ENCODE measurements around the gene MERTK. TPM values are rescaled to one million over a fixed set of nuclear protein-coding genes. Genes with fewer than 3 reads are reported as not detected.

The MERTK gene
- total and polyA plus RNA-seq, 8 donors: 2.8 to 13.9 (median 5.4) TPM

DNA sequence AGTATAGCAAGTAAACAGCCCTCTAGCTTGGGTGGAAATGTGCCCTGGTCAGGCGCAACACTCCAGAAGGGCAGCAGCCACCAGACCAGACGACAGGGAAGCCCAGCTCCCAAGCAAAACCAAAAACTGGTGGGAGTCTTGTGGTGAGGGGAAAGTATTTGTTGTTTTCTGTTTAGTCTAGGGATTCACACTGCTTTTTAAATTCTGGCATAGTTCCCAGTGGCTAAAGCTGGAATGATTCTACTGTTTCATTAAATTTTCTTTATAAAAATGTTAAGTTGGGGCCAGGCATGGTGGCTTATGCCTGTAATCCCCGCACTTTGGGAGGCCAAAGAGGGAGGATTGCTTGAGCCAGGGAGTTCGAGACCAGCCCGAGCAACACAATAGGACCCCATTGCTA is 38.5 kb downstream of the MERTK start:
- Histone ChIP-seq H3K27me3 (no peaks in the 10 kb centered on the region), H3K4me3 (no peak overlapping the region), H3K27ac (no peak overlapping the region), H3K9me3 (no peaks in the 10 kb centered on the region), H3K36me3 (no peaks in the 10 kb centered on the region), H3K4me1 (no peaks in the 10 kb centered on the region)
- 87 to 89% methylated on average over 5 of the region's 5 CpGs for WGBS, 2 donors
- intact Hi-C loops (cut with DNase I): no loop called here
- no peak for DNase-seq
- no peak for FAIRE-seq
- ATAC-seq: no peak
- TF ChIP-seq, protein P1, sequence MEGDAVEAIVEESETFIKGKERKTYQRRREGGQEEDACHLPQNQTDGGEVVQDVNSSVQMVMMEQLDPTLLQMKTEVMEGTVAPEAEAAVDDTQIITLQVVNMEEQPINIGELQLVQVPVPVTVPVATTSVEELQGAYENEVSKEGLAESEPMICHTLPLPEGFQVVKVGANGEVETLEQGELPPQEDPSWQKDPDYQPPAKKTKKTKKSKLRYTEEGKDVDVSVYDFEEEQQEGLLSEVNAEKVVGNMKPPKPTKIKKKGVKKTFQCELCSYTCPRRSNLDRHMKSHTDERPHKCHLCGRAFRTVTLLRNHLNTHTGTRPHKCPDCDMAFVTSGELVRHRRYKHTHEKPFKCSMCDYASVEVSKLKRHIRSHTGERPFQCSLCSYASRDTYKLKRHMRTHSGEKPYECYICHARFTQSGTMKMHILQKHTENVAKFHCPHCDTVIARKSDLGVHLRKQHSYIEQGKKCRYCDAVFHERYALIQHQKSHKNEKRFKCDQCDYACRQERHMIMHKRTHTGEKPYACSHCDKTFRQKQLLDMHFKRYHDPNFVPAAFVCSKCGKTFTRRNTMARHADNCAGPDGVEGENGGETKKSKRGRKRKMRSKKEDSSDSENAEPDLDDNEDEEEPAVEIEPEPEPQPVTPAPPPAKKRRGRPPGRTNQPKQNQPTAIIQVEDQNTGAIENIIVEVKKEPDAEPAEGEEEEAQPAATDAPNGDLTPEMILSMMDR (IDR thresholded peaks at IDR 0.05): no peak

DNA sequence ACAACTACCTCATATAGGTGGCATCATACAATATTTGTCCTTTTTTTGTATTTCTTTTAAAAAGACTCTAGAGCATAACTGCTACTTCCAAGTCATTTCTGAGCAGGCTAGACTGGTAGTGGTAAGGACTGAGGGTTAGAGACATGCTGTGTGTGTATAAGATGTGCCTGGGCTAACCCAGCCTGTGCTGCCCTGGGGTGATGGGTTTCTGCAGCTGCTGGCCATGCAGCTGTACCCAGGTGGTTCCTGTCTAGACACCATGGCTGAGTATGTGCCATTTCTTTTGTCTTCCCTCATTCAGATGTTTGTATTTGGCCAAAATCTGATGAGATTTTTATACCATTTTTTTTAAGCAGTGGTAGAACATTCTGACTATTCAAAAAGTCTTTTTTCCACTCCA is 40.0 kb downstream of the MERTK start:
- no peaks in the 10 kb centered on the region for H3K9me3 ChIP-seq
- DNase-seq (no peak), FAIRE-seq (no peak), ATAC-seq (no peak)
- H3K4me1 ChIP-seq: no peaks in the 10 kb centered on the region
- TF ChIP-seq, protein P1 (IDR thresholded peaks at IDR 0.05): no peak
- H3K27ac ChIP-seq: no peak overlapping the region
- no peaks in the 10 kb centered on the region for H3K36me3 ChIP-seq
- no peak overlapping the region for H3K4me3 ChIP-seq
- no peaks in the 10 kb centered on the region for H3K27me3 ChIP-seq
- intact Hi-C loops (cut with DNase I): no loop called here

DNA sequence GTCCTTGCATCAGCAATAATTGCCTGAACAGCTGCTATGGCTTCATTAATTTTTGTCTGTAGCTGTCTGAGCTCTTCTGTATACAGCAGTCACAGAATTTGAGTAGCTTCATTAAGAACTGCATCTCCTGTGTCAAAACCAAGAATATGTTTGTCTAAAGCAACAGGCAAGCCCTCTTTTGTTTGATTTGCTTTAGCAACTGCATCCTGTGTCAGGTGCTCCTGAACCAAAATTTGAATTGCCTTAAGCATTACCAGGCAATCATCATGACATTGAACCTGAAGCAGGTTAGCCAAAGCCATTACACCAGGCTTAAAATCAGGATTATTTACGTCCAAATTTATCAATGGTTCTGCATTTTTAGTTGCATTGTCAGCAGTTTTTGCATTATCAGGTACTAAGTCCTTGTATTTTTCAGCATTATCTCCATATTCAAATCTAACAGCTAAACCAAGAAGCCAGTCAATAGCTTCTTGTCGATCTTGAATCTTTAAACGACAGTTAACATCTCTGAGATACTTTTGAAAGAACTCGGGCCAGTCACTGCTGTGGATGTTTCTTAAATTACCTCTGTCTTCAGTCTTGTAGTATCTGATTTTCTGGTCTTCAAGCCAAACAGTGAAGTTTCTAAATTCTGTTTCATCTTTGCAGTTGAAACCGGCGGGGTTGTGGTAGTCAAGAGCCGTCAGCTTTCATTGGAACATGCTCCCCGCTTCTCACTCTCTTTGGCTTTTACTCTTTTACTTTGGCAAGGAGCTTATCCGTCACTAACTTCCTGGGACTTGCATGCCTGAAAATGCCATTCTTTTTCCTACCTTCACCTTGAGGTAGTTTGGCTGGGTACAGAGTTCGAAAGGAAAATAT is 42.2 kb downstream of the MERTK start:
- FAIRE-seq (no peak), DNase-seq (no peak), ATAC-seq (no peak)
- H3K27me3 ChIP-seq: no peaks in the 10 kb centered on the region
- H3K36me3 ChIP-seq: no peaks in the 10 kb centered on the region
- H3K4me3 ChIP-seq: no peak overlapping the region
- H3K27ac ChIP-seq: no peak overlapping the region
- H3K9me3 ChIP-seq: no peaks in the 10 kb centered on the region
- TF ChIP-seq, protein P1 (IDR thresholded peaks at IDR 0.05): no peak
- 67 to 82% methylated on average over 10 of the region's 10 CpGs for WGBS, 2 donors
- intact Hi-C loops (cut with DNase I): no loop called here
- H3K4me1 ChIP-seq: peaks cover 5 to 12% (median 6%) of the 10 kb centered on the region in 3 donors

DNA sequence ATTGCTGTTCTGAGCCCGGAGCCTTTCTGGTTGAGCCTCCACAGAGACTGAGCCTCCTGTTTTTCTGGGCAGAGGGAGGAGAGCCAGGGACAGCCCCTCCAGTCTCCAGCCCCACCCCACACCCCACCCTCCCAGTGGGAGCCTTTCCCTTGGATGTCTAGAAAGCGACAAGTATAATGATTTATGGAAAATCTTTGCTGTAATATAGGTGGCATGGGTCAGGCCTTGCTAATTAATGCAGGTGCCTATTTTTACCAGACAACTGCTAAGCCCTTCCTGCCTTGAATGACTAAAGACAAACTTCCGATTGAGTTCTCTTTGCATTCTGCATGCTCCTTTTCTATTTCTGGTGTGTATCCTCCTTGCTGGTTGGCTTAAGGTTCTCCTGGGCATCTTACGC is 43.1 kb downstream of the MERTK start:
- H3K9me3 ChIP-seq: no peaks in the 10 kb centered on the region
- intact Hi-C loops (cut with DNase I): no loop called here
- H3K4me1 ChIP-seq: peaks cover 11 to 20% (median 16%) of the 10 kb centered on the region in 3 donors
- WGBS, 2 donors: 92% methylated on average over 4 of the region's 4 CpGs
- H3K36me3 ChIP-seq: no peaks in the 10 kb centered on the region
- no peak overlapping the region for H3K4me3 ChIP-seq
- H3K27ac ChIP-seq: no peak overlapping the region
- TF ChIP-seq, protein P1 (IDR thresholded peaks at IDR 0.05): no peak
- FAIRE-seq (no peak), DNase-seq (no peak), ATAC-seq (no peak)
- no peaks in the 10 kb centered on the region for H3K27me3 ChIP-seq

DNA sequence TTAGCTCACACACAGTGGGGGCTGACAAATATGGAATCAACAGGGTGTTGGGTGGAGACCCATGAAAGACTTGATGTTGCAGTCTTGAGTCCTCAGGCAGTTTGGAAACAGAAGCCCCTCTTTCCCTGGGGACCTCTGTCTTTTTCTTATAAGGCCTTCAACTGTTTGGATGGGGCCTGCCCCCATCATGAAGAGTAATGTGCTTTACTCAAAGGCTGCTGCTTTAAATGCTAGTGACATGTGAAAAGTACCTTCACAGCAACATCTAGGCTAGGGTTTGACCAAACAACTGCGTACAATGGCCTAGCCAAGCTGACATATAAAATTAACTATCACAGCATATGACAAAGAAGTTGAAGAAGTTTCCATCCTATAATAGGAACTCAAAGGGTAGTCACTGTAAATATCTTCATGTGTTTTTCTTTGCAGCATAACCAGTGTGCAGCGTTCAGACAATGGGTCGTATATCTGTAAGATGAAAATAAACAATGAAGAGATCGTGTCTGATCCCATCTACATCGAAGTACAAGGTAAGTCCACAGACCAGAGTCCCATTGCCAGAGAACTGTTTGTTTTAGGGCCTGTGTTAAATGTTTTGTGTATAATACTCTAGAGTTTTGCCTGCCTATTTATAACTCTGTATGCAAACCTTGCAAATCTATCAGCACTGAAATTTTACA is 46.3 kb downstream of the MERTK start:
- no peak for FAIRE-seq
- no peak for ATAC-seq
- Histone ChIP-seq H3K27me3 (no peaks in the 10 kb centered on the region), H3K9me3 (no peaks in the 10 kb centered on the region), H3K4me3 (no peak overlapping the region), H3K27ac (peak overlapping the region in 1 of 4 donors; percentile 75), H3K36me3 (no peaks in the 10 kb centered on the region), H3K4me1 (peaks cover 18 to 27% (median 22%) of the 10 kb centered on the region in 3 donors)
- TF ChIP-seq, protein P1 (IDR thresholded peaks at IDR 0.05): no peak
- no peak for DNase-seq
- WGBS, 2 donors: 45 to 46% methylated on average over 5 of the region's 5 CpGs
- intact Hi-C loops (cut with DNase I): no loop called here

Measured in pancreas (tissue), 10 donors.